Ascending aorta (tissue), 2 donors: ENCODE data around the gene C1QTNF9B. TPM values are rescaled to one million over a fixed set of nuclear protein-coding genes. Genes with fewer than 3 reads are reported as not detected.

Experiments
- DNase-seq, 2 donors: peaks; one replicate each; pipeline ENCODE4 v3.0.0-alpha.2; 2019; ENCODE audit warnings: low spot score in 2 of 2
- H3K27ac ChIP-seq, 2 donors: fragments of 200-600 bp; sonication (generic); one replicate each; pipeline ENCODE4 v1.5.1; 2016 to 2017; ENCODE audit warnings: mild to moderate bottlenecking in 1 of 2
- H3K27me3 ChIP-seq: fragments of 200-600 bp; sonication (generic); one replicate; pipeline ENCODE4 v1.5.1; 2017
- H3K36me3 ChIP-seq, 2 donors: fragments of 200-600 bp; sonication (generic); one replicate each; pipeline ENCODE4 v1.5.1; 2016
- H3K4me1 ChIP-seq, 2 donors: fragments of 200-600 bp; sonication (generic); one replicate each; pipeline ENCODE4 v1.5.1; 2016 to 2017; ENCODE audit warnings: mild to moderate bottlenecking in 1 of 2
- H3K4me3 ChIP-seq, 2 donors: fragments of 200-600 bp; sonication (generic); one replicate each; pipeline ENCODE4 v1.5.1; 2016 to 2017; ENCODE audit warnings: mild to moderate bottlenecking in 1 of 2
- H3K9me3 ChIP-seq, 2 donors: fragments of 200-600 bp; sonication (generic); one replicate each; pipeline ENCODE4 v1.5.1; 2016
- intact Hi-C: fragments of 100-400 bp; cut with DNase I; formaldehyde crosslinking; loops from one replicate; pipeline ENCODE4 v1.15.1; 2023
- total RNA-seq: library from RNA; depleted of rRNA; stranded (reverse); fragments of >200 nt; gene quantifications from one replicate; pipeline ENCODE4 v1.1.0, GENCODE V29; 2016
- TF ChIP-seq, protein P1 (sequence below), 3 experiments: fragments of 200-600 bp in 2 of 3; fragments of 450-650 bp in 1 of 3; sonication (generic) in 2 of 3; IDR thresholded peaks; one replicate each; pipeline ENCODE4 v1.5.1; 2016 to 2019; ENCODE audit warnings: antibody characterized with exemption in 3 of 3, mild to moderate bottlenecking in 1 of 3, moderate library complexity in 1 of 3

Gene C1QTNF9B
- total RNA-seq, 1 donor from 2014 or later: not detected

DNA sequence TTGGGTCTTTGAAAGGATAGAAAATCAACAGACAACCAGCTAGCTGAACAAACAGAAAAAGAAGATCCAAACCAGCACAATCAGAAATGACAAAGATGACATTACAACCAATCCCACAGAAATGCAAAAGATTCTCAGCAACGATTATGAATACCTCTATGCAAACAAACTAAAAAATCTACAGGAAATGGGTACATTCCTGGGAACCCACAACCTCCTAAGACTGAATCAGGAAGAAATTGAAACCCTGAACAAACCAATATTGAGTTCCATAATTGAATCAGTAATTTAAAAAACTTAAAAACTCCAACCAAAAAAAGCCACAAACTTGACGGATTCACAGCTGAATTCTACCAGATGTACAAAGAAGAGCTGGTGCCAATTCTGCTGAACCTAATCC, 20.9 kb upstream of the C1QTNF9B start:
- Histone ChIP-seq H3K36me3 (no peaks in the 10 kb centered on the region), H3K9me3 (no peaks in the 10 kb centered on the region), H3K27ac (no peak overlapping the region), H3K4me1 (no peaks in the 10 kb centered on the region), H3K4me3 (no peak overlapping the region), H3K27me3 (no peaks in the 10 kb centered on the region)
- no peak for DNase-seq
- intact Hi-C loops: no loop called here
- TF ChIP-seq, protein P1, sequence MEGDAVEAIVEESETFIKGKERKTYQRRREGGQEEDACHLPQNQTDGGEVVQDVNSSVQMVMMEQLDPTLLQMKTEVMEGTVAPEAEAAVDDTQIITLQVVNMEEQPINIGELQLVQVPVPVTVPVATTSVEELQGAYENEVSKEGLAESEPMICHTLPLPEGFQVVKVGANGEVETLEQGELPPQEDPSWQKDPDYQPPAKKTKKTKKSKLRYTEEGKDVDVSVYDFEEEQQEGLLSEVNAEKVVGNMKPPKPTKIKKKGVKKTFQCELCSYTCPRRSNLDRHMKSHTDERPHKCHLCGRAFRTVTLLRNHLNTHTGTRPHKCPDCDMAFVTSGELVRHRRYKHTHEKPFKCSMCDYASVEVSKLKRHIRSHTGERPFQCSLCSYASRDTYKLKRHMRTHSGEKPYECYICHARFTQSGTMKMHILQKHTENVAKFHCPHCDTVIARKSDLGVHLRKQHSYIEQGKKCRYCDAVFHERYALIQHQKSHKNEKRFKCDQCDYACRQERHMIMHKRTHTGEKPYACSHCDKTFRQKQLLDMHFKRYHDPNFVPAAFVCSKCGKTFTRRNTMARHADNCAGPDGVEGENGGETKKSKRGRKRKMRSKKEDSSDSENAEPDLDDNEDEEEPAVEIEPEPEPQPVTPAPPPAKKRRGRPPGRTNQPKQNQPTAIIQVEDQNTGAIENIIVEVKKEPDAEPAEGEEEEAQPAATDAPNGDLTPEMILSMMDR (IDR thresholded peaks at IDR 0.05): no peak

DNA sequence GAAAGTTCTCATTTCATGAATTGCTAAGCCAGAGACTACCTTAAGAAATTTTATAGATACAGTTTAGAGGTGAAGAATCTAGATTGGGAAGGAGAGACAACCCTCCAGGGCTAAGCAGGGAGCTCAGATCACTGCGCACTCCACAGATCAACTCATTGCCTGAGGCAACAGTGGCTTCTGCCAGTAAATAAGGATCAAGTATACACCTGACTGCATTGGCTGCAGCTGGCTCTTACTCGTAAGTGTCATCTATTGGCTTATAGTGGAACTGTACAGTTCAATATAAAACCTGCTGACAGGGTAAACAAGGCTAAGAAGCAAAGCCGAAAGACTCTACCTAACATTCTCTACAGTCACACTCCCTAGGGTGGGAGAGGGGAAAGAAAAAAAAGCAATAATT, 18.0 kb upstream of the C1QTNF9B start:
- Histone ChIP-seq H3K4me1 (no peaks in the 10 kb centered on the region), H3K4me3 (no peak overlapping the region), H3K27ac (no peak overlapping the region), H3K27me3 (no peaks in the 10 kb centered on the region), H3K36me3 (no peaks in the 10 kb centered on the region), H3K9me3 (no peaks in the 10 kb centered on the region)
- intact Hi-C loops: no loop called here
- TF ChIP-seq, protein P1 (IDR thresholded peaks at IDR 0.05): no peak
- no peak for DNase-seq

DNA sequence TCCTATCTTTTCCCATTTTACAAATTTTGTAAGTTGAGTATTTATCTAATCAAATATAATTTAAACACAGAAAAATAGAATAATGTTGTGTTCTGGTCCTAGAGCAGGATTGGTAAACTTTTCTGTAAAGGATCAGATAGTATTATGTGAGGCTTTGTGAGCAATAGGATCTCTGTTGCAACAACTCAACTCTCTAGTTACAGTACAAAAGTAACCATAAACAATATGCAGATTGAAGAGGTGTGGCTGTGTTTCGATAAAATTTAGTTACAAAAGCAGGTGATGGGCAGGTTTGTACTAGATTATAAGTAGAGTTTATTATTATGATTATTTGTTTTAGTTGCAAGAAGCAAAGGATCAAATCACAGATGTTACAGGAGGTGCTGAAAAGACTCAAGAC, 15.2 kb upstream of the C1QTNF9B start:
- Histone ChIP-seq H3K9me3 (no peaks in the 10 kb centered on the region), H3K27ac (no peak overlapping the region), H3K4me1 (no peaks in the 10 kb centered on the region), H3K27me3 (no peaks in the 10 kb centered on the region), H3K4me3 (no peak overlapping the region), H3K36me3 (no peaks in the 10 kb centered on the region)
- DNase-seq: no peak
- TF ChIP-seq, protein P1 (IDR thresholded peaks at IDR 0.05): no peak
- intact Hi-C loops: no loop called here

GRCh38 chr13:23909606-23910005, 12.3 kb upstream of the C1QTNF9B start:
- Histone ChIP-seq H3K27ac (no peak overlapping the region), H3K27me3 (no peaks in the 10 kb centered on the region), H3K9me3 (no peaks in the 10 kb centered on the region), H3K36me3 (no peaks in the 10 kb centered on the region), H3K4me3 (no peak overlapping the region), H3K4me1 (no peaks in the 10 kb centered on the region)
- intact Hi-C loops: no loop called here
- TF ChIP-seq, protein P1 (IDR thresholded peaks at IDR 0.05): no peak
- no peak for DNase-seq

GRCh38 chr13:23905766-23906165, 8.5 kb upstream of the C1QTNF9B start:
- peaks cover 0 to 6% of the 10 kb centered on the region in 2 donors for H3K4me1 ChIP-seq
- H3K36me3 ChIP-seq: no peaks in the 10 kb centered on the region
- intact Hi-C loops: no loop called here
- no peak overlapping the region for H3K27ac ChIP-seq
- DNase-seq: no peak
- no peaks in the 10 kb centered on the region for H3K27me3 ChIP-seq
- TF ChIP-seq, protein P1 (IDR thresholded peaks at IDR 0.05): no peak
- H3K4me3 ChIP-seq: no peak overlapping the region
- no peaks in the 10 kb centered on the region for H3K9me3 ChIP-seq

GRCh38 chr13:23903906-23904280, 6.6 kb upstream of the C1QTNF9B start:
- DNase-seq: no peak
- H3K27me3 ChIP-seq: no peaks in the 10 kb centered on the region
- no peak overlapping the region for H3K4me3 ChIP-seq
- H3K4me1 ChIP-seq: peaks cover 0 to 6% of the 10 kb centered on the region in 2 donors
- H3K27ac ChIP-seq: no peak overlapping the region
- H3K36me3 ChIP-seq: no peaks in the 10 kb centered on the region
- TF ChIP-seq, protein P1 (IDR thresholded peaks at IDR 0.05): no peak
- no peaks in the 10 kb centered on the region for H3K9me3 ChIP-seq
- intact Hi-C loops: no loop called here
